PC-9 (cell line): Measurements from ENCODE around the gene PTPRM. TPM values are rescaled to one million over a fixed set of nuclear protein-coding genes. Genes with fewer than 3 reads are reported as not detected.

Experiments used
- BruUV-seq: library from RNA; stranded (reverse); fragments of 400-500 nt; replicated peaks from 2 replicates; lab custom pipeline; 2021; lab: Mats Ljungman, UMichigan
- CTCF ChIA-PET: fragments of 300-600 bp; sonication (Branson Sonifier 250); formaldehyde crosslinking; loops from one replicate; lab custom pipeline; 2022; ENCODE audit warnings: antibody characterized with exemption; lab: Charles Lee
- POLR2A ChIA-PET: fragments of 300-600 bp; sonication (Branson Sonifier 250); formaldehyde crosslinking; loops from one replicate; lab custom pipeline; 2022; ENCODE audit warnings: antibody characterized with exemption; ENCODE audit not compliant: unreplicated experiment; lab: Charles Lee
- DNase-seq, 2 experiments: peaks; one replicate each; pipeline versions ENCODE4 v3.0.0 to v3.0.0-alpha.2; 2015 to 2022; ENCODE audit warnings: mixed read lengths in 1 of 2
- H2AFZ ChIP-seq: fragments of 200-600 bp; sonication (generic); 2 replicates; pipeline ENCODE4 v1.8.1; 2017; ENCODE audit warnings: antibody characterized with exemption
- H3F3A ChIP-seq: fragments of 200-600 bp; sonication (generic); 2 replicates; pipeline ENCODE4 v1.8.1; 2017; ENCODE audit warnings: antibody characterized with exemption, mild to moderate bottlenecking, low read depth; ENCODE audit not compliant: insufficient read depth
- H3K27ac ChIP-seq: fragments of 200-600 bp; sonication (generic); 2 replicates; pipeline ENCODE4 v1.6.1; 2016; ENCODE audit warnings: mixed run types
- H3K27me3 ChIP-seq: fragments of 200-600 bp; sonication (generic); 2 replicates; pipeline ENCODE4 v1.6.1; 2016; ENCODE audit warnings: low read depth, mixed run types; ENCODE audit not compliant: insufficient read depth
- H3K36me3 ChIP-seq: fragments of 200-600 bp; sonication (generic); 2 replicates; pipeline ENCODE4 v1.6.1; 2016; ENCODE audit warnings: low read depth, mixed run types
- H3K4me1 ChIP-seq: fragments of 200-600 bp; sonication (generic); replicated peaks from 2 replicates; pipeline ENCODE4 v1.6.1; 2016; ENCODE audit warnings: mixed run types; ENCODE audit not compliant: insufficient read depth
- H3K4me2 ChIP-seq: fragments of 200-600 bp; sonication (generic); 2 replicates; pipeline ENCODE4 v1.6.1; 2017; ENCODE audit warnings: mixed run types
- H3K4me3 ChIP-seq: fragments of 200-600 bp; sonication (generic); 2 replicates; pipeline ENCODE4 v1.6.1; 2016; ENCODE audit warnings: mixed run types
- H3K79me2 ChIP-seq: fragments of 200-600 bp; sonication (generic); 2 replicates; pipeline ENCODE4 v1.6.1; 2017; ENCODE audit warnings: low read depth, mixed run types
- H3K9me2 ChIP-seq: fragments of 200-600 bp; sonication (generic); 2 replicates; pipeline ENCODE4 v1.8.1; 2017; ENCODE audit warnings: mild to moderate bottlenecking; ENCODE audit not compliant: insufficient read depth
- H3K9me3 ChIP-seq: fragments of 200-600 bp; sonication (generic); 2 replicates; pipeline ENCODE4 v1.8.1; 2016; ENCODE audit warnings: low read depth; ENCODE audit not compliant: insufficient read depth
- H4K20me1 ChIP-seq: fragments of 200-600 bp; sonication (generic); 2 replicates; pipeline ENCODE4 v1.8.1; 2017; ENCODE audit not compliant: insufficient read depth
- CTCF ChIP-seq: fragments of 200-600 bp; sonication (generic); conservative IDR thresholded peaks from 2 replicates; pipeline ENCODE4 v1.6.1; 2017; ENCODE audit warnings: mixed run types, antibody characterized with exemption, mild to moderate bottlenecking, moderate library complexity
- EZH2 ChIP-seq: fragments of 200-600 bp; sonication (generic); IDR thresholded peaks from 2 replicates; pipeline ENCODE4 v1.8.0; 2017; ENCODE audit warnings: antibody characterized with exemption, low read depth
- intact Hi-C: fragments of 100-400 bp; cut with micrococcal nuclease; formaldehyde crosslinking; loops from one replicate; pipeline ENCODE4 v1.10.0; 2022; ENCODE audit not compliant: unreplicated experiment
- total RNA-seq: library from RNA; stranded (reverse); gene quantifications from 2 replicates; pipeline ENCODE4 v1.2.3, GENCODE V29; 2021

Gene PTPRM
- total RNA-seq, 1 experiment from 2014 or later, result 32.5 TPM

DNA sequence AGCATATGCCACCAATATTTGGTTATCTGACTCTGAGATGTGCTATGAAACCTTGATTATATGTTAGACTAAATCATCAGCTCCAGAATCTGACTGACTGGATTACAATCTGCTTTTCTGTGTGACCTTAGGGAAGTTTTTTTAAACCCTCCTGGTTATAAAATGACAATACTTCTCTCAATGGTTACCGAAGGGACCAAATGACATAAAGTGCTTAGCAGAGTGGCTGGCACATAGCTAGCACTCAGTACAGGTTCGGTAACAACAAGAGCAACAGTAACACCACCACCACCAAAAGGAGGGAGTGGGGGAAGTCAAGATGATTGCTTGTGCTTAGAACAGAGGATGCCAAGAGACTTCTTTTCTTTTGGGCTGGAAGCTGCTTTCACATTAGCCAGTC, 306.2 kb downstream of the PTPRM start:
- Histone ChIP-seq H3K79me2 (no peaks in the 10 kb centered on the region), H3K27ac (peak overlapping the region; percentile 89), H3K4me2 (peak overlapping the region; percentile 71; the same call in 1 of the 2 replicates), H3K9me3 (0 out of 2 replicates have a peak, but pooled peaks cover 4% of the 10 kb centered on the region), H3K9me2 (no peaks in the 10 kb centered on the region), H3K4me3 (no peak overlapping the region), H2AFZ (no peak overlapping the region), H3F3A (peaks cover 32% of the 10 kb centered on the region), H4K20me1 (no peaks in the 10 kb centered on the region), H3K4me1 (peaks cover 54% of the 10 kb centered on the region), H3K27me3 (no peaks in the 10 kb centered on the region), H3K36me3 (no peaks in the 10 kb centered on the region)
- intact Hi-C loops, result no loop called here
- no peak for TF ChIP-seq CTCF
- TF ChIP-seq EZH2, result no peak
- POLR2A ChIA-PET, result no interaction called here
- DNase-seq, result no peak
- BruUV-seq, result no TSS peak
- CTCF ChIA-PET, result interaction anchor here (0.6 kb wide), 2 partner anchors 440 to 810 kb away, joined by 3 read pairs; no protein-coding TSS in a partner anchor

- Histone ChIP-seq H2AFZ (no peak overlapping the region), H3K27ac (no peak overlapping the region), H3K4me3 (no peak overlapping the region), H3K4me1 (peaks cover 60% of the 10 kb centered on the region), H3F3A (peaks cover 40% of the 10 kb centered on the region), H4K20me1 (no peaks in the 10 kb centered on the region), H3K9me3 (peaks cover 4% of the 10 kb centered on the region; the same call in 1 of the 2 replicates), H3K4me2 (no peak overlapping the region), H3K27me3 (no peaks in the 10 kb centered on the region), H3K9me2 (no peaks in the 10 kb centered on the region), H3K79me2 (0 out of 2 replicates have a peak, but pooled peaks cover 4% of the 10 kb centered on the region), H3K36me3 (no peaks in the 10 kb centered on the region)
- intact Hi-C loops, result loop anchor here (5.0 kb wide), 1 partner anchor 46 kb away; no protein-coding TSS in a partner anchor
- CTCF ChIA-PET, result no interaction called here
- DNase-seq, result no peak
- no peak for TF ChIP-seq EZH2
- no peak for TF ChIP-seq CTCF
- BruUV-seq, result no TSS peak
- POLR2A ChIA-PET, result interaction anchor here (0.5 kb wide), 1 partner anchor 1732 kb away, joined by 3 read pairs; no protein-coding TSS in a partner anchor
These were observed 309.4 kb downstream of the PTPRM start for GRCh38 chr18:7876354-7877104.

DNA sequence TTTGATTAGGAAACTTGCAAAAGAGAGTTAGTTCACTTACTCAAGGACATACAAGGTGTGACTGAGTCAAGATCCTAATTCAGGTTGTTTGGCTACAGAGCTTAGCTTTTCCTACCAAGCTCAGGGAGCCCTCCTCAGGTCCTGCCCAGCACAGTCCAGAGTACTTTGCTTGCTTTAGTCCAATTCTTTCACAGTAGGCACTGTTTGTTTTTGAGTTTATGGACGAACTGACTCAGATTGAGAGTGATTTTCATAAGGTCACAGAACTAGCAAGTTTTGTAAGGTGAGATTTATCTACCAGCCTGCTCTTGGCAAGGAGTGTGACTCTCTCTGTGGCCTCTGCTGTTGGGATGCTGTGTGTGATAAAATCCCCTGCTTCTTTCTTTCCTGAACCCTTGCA, 310.5 kb downstream of the PTPRM start:
- ChIA-PET POLR2A (no interaction called here), CTCF (no interaction called here)
- H3K4me2 ChIP-seq, result peak overlapping the region; percentile 62
- BruUV-seq, result no TSS peak
- intact Hi-C loops, result loop anchor here (5.0 kb wide), 1 partner anchor 45 kb away; no protein-coding TSS in a partner anchor
- no peak overlapping the region for H3K4me3 ChIP-seq
- H4K20me1 ChIP-seq, result no peaks in the 10 kb centered on the region
- H3K27me3 ChIP-seq, result no peaks in the 10 kb centered on the region
- H3K4me1 ChIP-seq, result peaks cover 49% of the 10 kb centered on the region
- TF ChIP-seq EZH2 (no peak), CTCF (no peak)
- H3K27ac ChIP-seq, result peak overlapping the region; percentile 86
- H3K36me3 ChIP-seq, result no peaks in the 10 kb centered on the region
- DNase-seq, result peak in 1 of 2 experiments; percentile 64
- peaks cover 4% of the 10 kb centered on the region; the same call in 1 of the 2 replicates for H3K9me3 ChIP-seq
- no peaks in the 10 kb centered on the region for H3K9me2 ChIP-seq
- H3F3A ChIP-seq, result peaks cover 31% of the 10 kb centered on the region
- H2AFZ ChIP-seq, result peak overlapping the region; percentile 41; the same call in 1 of the 2 replicates
- H3K79me2 ChIP-seq, result 0 out of 2 replicates have a peak, but pooled peaks cover 4% of the 10 kb centered on the region
